Measurements from ENCODE around the gene PANX3.

PANX3 gene

DNA sequence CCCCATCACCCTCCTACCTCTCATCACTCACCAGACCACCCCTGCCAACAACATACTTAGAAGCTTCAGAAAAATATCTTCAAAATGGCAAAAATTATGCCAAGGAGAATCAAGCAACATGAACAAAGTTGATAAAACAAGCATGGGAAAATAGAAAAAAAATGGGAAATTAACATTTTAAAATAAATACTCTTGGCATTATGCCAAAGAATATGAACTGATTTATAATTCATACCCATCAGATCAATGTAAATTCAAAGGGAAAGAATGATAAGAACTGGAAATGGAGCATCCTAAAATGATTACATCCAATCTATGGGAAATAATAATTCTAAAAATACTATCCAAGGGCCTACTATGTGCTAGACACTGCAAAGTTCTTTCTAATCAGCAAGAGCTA is 50.3 kb downstream of the PANX3 start:
- no peak for DNase-seq

GRCh38 chr11:124662106-124662505 is 50.9 kb downstream of the PANX3 start:
- DNase-seq, result no peak

DNA sequence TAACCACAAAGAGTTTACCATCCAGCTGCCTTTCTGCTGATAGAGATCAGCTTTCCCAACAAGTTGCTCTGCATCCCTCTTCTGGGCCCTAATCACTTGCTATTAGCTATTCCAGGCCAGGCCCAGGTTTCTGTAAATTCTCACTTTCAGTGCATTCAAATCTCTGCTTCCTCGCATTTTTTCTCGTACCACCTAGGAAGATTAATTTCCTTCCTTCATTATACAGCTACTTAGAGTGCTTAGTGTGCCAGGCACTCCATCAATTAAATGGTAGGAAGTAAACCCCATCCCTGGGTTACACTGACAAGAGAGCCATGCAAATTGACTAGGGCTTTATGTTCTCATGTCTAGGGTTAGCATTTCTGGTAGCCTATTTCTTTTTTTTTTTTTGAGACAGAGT is 52.6 kb downstream of the PANX3 start:
- DNase-seq, result no peak

GRCh38 chr11:124667601-124668000 is 56.4 kb downstream of the PANX3 start:
- DNase-seq, result no peak

DNA sequence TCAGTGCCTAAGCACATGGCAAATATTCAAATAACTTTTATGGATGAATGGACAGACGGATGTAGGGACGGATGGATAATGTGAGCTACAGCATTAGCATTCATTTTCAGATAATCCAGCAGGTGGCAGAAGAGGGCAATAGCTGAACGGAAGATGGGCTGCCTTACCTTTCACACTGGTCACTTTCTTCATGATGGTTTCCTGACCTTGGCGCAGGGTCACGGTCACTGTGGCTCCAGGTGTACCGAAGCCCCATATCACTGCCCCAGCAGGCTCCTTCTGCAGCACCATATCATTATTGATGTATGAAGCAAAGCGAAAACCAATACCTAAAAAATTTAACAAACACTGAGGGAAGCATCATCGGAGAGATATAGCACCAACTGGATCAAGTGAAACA is 58.0 kb downstream of the PANX3 start:
- peak; percentile 29 for DNase-seq

All from right hindlimb (tissue), 1 donor.